GM21529 (cell line): ENCODE data around the gene CKM.
"Not testable (repeated sequence)": the region's sequence is repeated elsewhere in the genome, so short reads cannot be mapped to it uniquely, and the experiment has no call there.

ENCODE experiments used
- ATAC-seq: cut with Tn5 transposase; IDR thresholded peaks from one replicate; pipeline ENCODE4 v1.9.1; 2021; ENCODE audit not compliant: unreplicated experiment

Gene CKM

DNA sequence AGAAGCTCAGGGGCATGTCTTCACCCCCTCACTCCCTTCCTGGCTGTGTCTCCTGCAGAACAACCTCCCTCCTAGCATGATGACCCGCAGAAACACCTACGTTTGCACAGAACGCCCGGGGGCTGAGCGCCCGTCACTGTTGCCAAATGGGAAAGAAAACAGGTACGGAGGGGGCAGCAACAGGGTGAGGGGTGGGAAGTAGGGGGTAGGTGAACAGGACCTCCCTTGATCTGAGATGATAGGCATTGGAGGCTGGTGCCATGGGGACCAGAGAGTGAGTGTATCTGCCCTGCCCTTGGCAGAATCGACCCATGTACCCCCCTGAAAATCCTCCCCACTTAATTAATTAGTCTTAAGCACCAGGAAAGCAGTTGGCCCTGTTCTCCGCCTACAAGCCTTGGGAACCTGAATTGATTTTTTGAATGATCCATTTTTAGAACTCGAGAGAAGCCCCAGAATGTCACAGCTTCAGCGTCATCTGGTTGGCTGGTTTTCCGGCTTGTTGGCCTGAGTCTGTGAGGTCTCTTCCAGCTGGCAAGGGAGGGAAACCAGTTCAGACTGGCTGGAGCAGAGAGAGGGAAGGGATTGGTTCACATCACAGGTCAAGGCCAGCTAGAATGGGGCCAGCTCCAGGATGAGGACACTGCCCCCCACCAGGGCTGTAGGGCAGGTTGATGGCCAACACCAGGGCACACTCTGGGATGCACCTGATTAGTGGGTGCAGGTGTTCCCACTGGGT, 28.2 kb downstream of the CKM start:
- no peak for ATAC-seq

DNA sequence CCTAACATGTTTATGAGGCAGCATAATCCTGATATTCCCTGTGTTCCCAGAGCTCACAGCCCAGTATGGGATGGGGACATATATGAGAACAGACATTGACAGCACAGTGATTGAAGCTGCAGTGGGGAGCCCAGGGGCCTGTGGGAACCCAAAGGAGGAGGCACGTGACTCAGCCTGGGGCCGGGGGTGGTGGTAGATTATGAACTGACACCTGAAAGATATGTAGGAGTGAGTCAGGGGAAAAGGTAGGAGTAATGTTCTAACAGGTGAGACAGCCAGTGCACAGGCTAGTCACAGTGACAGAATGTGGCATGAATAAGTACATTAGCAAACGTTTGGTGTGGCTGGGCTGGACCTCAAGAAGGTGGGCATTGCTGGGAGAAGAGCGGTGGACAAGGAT, 29.0 kb downstream of the CKM start:
- no peak for ATAC-seq

GRCh38 chr19:45291834-45292233, 30.8 kb downstream of the CKM start:
- no peak for ATAC-seq

DNA sequence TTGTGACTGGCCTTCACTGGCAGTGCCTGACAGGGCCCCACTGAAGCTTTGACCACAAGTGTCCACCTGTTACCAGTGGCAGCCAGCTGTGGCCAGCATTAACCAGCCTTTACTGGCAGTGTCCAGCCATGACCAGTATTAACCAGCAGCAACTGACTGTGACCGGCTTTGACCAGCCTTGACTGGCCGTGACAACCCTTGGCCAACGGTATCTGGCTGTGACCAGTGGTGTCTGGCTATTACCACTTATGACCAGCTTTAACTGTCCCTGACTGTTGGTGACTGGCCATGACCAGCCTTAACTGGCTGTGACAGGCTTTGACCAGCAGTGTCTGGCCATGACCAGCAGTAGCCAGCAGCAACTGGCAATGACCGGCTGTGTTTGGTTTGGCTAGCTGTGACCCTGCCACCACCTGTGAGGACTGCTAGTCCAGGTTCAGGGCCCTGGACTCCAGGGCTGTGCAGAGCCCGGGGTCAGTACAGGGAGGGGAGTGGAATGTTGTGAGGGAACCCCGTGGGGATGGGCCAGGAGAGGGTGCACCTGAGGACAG, 32.2 kb downstream of the CKM start:
- no peak for ATAC-seq

DNA sequence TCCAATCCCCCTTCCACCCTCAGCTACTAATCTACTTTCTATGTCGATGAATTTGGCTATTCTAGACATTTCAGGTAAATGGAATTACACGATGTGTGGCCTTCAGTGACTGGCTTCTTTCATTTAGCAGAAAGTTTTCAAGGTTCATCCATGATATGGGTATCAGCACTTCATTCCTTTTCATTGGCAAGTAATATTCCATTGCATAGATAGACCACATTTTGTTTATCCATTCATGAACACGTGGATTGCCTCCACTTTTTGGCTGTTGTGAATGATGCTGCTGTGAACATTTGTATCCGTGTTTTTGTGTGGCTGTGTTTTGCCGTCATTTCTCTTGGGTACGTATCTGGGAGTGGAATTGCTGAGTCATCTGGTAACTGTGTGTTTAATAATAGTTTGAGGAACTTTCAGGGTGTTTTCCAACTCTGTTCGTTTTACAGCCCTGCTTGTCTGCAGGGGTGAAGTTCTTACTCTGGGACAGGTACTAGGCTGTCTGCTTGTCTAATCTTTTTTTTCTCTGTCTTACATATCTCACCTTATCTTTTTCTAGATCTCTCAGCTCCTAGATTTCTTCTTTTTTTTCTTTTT, 39.1 kb downstream of the CKM start:
- no peak for ATAC-seq

- no peak for ATAC-seq
These were observed 42.2 kb downstream of the CKM start for GRCh38 chr19:45280471-45280961.

- no peak for ATAC-seq
These were observed 43.0 kb downstream of the CKM start for GRCh38 chr19:45279587-45280192.

DNA sequence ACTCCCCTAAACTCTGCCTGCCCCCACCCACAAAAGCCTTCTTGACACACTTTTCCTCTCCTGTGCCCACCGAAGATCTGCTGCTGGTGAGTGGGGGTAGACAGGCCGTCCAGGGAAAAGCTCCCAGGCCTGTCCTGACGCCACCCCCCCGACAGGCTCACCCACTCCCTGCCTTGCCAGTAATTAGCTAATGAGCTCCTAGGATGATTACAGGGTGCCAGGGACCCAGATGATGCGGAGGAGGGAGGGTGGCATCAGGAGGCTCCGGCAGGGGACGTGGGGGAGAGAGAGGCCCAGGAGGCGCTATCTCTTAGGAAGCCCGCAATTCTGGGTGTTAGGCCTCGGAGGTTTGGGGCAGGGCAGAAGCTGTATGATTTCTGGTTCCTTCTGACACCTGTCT, 44.6 kb downstream of the CKM start:
- ATAC-seq = no peak

DNA sequence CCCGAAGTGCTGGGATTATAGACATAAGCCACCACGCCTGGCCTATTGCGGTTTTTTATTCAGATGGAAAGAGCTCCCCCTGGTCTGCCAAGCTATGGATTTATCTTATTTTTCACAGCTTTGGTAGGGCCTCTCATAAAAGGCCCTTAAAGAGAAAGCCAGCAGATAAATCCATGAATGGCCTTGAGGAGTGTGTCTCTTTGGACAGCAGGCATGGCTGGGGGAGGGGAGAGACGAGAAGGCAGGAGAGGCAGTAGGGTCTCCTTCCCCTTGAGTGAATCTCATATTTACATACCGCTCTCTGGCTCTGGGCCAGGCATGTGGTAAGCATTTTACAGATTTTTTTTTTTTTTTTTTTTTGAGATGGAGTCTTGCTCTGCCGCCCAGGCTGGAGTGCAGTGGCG, 46.4 kb downstream of the CKM start:
- no peak for ATAC-seq

DNA sequence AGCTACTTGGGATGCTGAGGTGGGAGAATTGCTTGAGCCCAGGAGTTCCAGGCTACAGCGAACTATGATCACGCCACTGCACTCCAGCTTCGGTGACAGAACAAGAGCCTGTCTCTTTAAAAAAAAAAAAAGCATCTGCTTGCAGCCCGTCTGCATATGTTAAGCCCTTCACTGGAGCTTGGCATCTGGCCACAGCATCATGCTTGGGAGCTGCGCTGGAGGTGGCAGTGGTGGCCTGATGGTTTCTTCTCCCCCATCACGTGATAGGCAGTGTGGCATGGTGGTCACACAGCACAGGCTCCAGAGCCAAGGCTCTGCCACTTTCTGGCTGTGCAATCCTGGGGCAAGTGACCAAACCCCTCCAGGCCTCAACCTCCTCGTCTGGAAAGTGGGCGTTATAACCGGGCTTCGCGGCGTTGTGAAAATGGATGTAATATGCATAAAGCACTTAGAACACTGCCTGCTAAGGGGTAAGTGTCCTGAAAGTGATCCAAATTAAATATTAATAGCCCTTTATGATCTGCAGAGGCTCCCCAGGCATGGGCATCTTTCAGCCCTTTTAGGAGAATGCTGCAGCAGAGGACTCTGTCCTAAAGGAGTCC, 47.2 kb downstream of the CKM start:
- no peak for ATAC-seq

- ATAC-seq = no peak
These were observed 49.2 kb downstream of the CKM start for GRCh38 chr19:45273521-45273855.

GRCh38 chr19:45271735-45272108, 51.0 kb downstream of the CKM start:
- no peak for ATAC-seq

DNA sequence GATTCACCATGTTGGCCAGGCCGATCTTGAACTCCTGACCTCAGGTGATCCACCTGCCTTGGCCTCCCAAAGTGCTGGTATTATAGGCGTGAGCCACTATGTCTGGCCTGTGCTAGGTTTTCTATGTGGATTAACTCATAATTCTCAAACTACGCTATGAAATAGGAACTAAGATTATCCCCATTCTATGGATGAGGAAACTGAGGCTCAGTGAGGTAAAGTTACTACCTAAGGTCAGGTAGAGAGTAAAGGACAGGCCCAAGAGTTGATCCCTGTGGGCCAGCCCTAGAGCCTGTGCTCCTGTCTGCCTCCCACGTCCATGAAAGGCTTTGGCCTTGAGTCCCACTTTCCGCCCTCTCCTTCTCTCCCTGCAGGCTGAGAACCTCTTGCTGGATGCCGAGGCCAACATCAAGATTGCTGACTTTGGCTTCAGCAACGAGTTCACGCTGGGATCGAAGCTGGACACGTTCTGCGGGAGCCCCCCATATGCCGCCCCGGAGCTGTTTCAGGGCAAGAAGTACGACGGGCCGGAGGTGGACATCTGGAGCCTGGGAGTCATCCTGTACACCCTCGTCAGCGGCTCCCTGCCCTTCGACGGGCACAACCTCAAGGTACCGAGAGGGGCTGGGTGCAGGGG, 51.5 kb downstream of the CKM start:
- ATAC-seq = no peak

GRCh38 chr19:45269939-45270338, 52.7 kb downstream of the CKM start:
- not testable (repeated sequence) for ATAC-seq

- ATAC-seq = no peak
These were observed 55.4 kb downstream of the CKM start for GRCh38 chr19:45267296-45267695.

DNA sequence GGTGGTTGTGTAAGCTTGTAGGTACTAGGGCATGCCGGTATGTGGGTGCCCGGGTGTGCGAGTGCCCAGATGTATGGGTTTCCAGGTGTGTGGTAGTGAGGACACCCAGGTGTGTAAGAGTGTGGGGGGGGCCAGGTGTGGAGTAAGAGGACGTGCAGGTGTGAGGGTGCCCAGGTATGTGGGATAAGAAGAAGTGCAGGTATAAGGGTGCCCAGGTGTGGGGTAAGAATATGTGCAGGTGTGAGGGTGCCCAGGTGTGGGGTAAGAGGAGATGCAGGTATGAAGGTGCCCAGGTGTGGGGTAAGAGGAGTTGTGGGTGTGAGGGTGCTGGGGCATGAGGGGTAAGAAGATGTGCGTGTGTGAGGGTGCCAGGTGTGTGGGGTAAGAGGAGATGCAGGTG, 57.3 kb downstream of the CKM start:
- no peak for ATAC-seq

DNA sequence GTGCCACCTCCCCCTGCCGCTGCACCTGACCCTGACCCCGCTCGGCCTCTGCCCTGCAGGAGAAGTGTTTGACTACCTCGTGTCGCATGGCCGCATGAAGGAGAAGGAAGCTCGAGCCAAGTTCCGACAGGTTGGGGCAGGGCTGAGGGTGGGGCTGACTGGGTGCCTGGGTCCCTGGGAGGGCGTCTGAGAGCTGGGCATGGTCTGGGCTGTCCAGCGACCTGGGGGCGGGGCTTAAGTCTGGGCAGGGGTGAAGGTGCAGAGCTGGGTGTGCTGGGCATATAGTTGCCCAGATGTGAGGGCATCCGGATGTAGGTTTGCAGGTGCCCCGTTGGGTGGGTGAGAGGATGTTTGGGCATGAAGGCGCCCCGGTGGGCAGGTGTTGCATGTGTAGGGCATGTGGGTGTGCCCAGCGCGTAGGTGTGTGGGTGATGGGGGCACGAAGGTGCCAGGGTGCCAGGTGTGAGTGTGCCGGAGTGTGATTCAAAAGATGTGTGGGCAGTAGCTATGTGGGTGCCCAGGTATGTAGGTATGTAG, 57.8 kb downstream of the CKM start:
- no peak for ATAC-seq

DNA sequence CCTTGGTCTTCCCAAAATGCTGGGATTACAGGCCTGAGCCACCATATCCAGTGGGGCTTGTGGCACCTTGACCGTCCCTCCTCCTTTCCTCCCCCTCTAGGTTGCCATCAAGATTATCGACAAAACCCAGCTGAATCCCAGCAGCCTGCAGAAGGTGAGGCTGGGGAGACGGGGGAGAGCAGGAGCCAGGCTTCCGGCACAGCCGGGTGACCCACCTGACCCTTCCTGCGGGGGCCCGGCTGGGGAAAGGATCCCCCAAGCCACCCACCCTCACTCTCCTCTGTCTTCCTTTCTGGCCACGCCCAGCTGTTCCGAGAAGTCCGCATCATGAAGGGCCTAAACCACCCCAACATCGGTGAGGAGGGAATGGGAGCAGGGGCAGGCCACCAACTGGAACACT, 59.7 kb downstream of the CKM start:
- no peak for ATAC-seq

GRCh38 chr19:45262570-45262969, 60.1 kb downstream of the CKM start:
- no peak for ATAC-seq

DNA sequence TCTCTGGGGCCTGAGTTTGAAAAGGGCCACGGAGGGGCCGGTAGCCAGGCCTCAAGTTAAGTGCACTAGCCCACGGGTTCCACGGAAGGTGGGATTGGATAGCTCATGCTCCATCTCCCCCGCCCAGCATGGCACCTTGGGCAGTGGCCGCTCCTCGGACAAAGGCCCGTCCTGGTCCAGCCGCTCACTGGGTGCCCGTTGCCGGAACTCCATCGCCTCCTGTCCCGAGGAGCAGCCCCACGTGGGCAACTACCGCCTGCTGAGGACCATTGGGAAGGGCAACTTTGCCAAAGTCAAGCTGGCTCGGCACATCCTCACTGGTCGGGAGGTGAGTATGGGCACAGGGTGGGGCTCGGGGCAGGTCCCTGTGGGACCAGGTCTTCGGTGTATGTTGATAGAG, 63.8 kb downstream of the CKM start:
- no peak for ATAC-seq

DNA sequence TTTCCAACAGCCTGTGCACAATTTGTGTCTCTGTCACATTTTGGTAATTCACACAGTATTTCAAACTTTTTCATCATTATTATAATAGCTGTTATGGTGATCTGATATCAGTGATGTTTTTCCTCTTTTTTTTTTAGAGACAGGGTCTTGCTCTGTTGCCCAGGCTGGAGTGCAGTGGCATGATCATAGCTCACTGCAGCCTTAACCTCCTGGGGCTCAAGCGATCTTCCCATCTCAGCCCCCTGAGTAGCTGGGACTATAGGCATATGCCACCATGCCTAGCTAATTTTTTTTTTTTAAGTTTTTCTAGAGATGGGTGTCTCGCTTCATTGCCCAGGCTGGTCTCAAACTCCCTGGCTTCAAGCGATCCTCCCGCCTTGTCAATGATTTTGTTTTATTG, 65.8 kb downstream of the CKM start:
- no peak for ATAC-seq
